ENCODE data around the gene EFEMP2. TPM values are rescaled to one million over a fixed set of nuclear protein-coding genes. Genes with fewer than 3 reads are reported as not detected.
A peak's percentile ranks its signal among the peaks of the same experiment; 100 is the strongest.

Gene EFEMP2
- total RNA-seq, 1 experiment from 2014 or later = 26.2 TPM

- Histone ChIP-seq H3K4me1 (ENCODE audit: insufficient read depth, low read length) (no peaks in the 10 kb centered on the region), H3K9ac (ENCODE audit: extremely low read depth, insufficient read length, low read length) (no peak overlapping the region), H2BK20ac (ENCODE audit: low read depth, low read length, poor library complexity, severe bottlenecking) (no peak overlapping the region), H4K91ac (ENCODE audit: insufficient read length, low read depth, low read length) (no peak overlapping the region), H4K20me1 (ENCODE audit: control insufficient read depth, insufficient read depth, insufficient read length) (no peaks in the 10 kb centered on the region), H3K9me3 (ENCODE audit: control insufficient read depth, low read depth, low read length) (no peaks in the 10 kb centered on the region), H2BK15ac (ENCODE audit: low read depth, low read length) (no peak overlapping the region), H3K79me2 (ENCODE audit: insufficient read depth, low read length) (no peaks in the 10 kb centered on the region), H3K27me3 (ENCODE audit: insufficient read depth, low read length) (peaks cover 8% of the 10 kb centered on the region; the same call in 1 of the 2 replicates), H2BK5ac (ENCODE audit: insufficient read length, low read length) (no peak overlapping the region), H3K14ac (ENCODE audit: insufficient read depth, low read length) (no peak overlapping the region), H3K56ac (ENCODE audit: insufficient read length, low read depth, low read length) (no peak overlapping the region), H3K23me2 (ENCODE audit: insufficient read length, low read depth, low read length, poor library complexity, severe bottlenecking) (peaks cover 15% of the 10 kb centered on the region), H3K4me2 (ENCODE audit: insufficient read depth, insufficient read length, low read length) (no peak overlapping the region), H3K27ac (ENCODE audit: insufficient read length, low read depth, low read length) (no peak overlapping the region), H4K8ac (replicated peaks; ENCODE audit: insufficient read length, low read depth, low read length) (no peak overlapping the region), H2AK5ac (ENCODE audit: insufficient read length, low read length) (no peak overlapping the region), H3K4ac (ENCODE audit: low read depth, low read length) (no peak overlapping the region), H2BK12ac (ENCODE audit: insufficient read length, low read depth, low read length) (no peak overlapping the region), H3T11ph (ENCODE audit: low read length) (no peak overlapping the region), H4K5ac (ENCODE audit: insufficient read length, low read depth, low read length) (no peak overlapping the region), H3K18ac (ENCODE audit: insufficient read length, low read depth, low read length) (no peak overlapping the region), H3K23ac (ENCODE audit: insufficient read length, low read depth, low read length) (no peak overlapping the region), H2BK120ac (ENCODE audit: low read depth, low read length, poor library complexity, severe bottlenecking) (no peak overlapping the region), H3K79me1 (ENCODE audit: insufficient read depth, low read depth, low read length, poor library complexity, severe bottlenecking) (no peaks in the 10 kb centered on the region), H2AFZ (ENCODE audit: low read length) (no peak overlapping the region)
- Mint-ChIP-seq H3K4me3 (0 out of 5 replicates have a peak overlapping the region, but pooled peaks of 1 of the 2 experiments have one; percentile 19), H3K27ac (no peak overlapping the region), H3K4me1 (peaks cover 22 to 29% of the 10 kb centered on the region in 2 experiments), H3K36me3 (ENCODE audit: insufficient read depth in 1 of 3, low read depth in 3 of 3) (peaks cover 0 to 37% (median 0%) of the 10 kb centered on the region in 3 experiments; a peak in 2 of 7 replicates), H3K27me3 (ENCODE audit: low read depth) (peaks cover 37% of the 10 kb centered on the region), H3K9me3 (no peaks in the 10 kb centered on the region)
- no CpG with 5 or more reads among the region's 14 CpGs for WGBS (ENCODE audit: extremely low coverage, insufficient read length, low lambda C conversion rate)
- no peak for DNase-seq
- TF ChIP-seq CTCF (conservative IDR thresholded peaks at IDR 0.05) = no peak
Measured at GRCh38 chr11:65896034-65896999, 23.7 kb upstream of the EFEMP2 start.

Data from H9 (cell line).